Upper lobe of left lung (tissue), 6 donors: ENCODE measurements around the gene INPP5K. TPM values are rescaled to one million over a fixed set of nuclear protein-coding genes. Genes with fewer than 3 reads are reported as not detected.
A peak's percentile ranks its signal among the peaks of the same experiment; 100 is the strongest.
"Not testable (repeated sequence)": the region's sequence is repeated elsewhere in the genome, so short reads cannot be mapped to it uniquely, and the experiment has no call there.

Experiments
- ATAC-seq, 2 donors: fragments of 200-7000 bp; cut with Tn5 transposase; one replicate each; pipeline ENCODE4 v1.9.1; 2022; ENCODE audit warnings: mild to moderate bottlenecking in 2 of 2, moderate library complexity in 2 of 2; ENCODE audit not compliant: low FRiP score in 2 of 2
- DNase-seq, 2 donors: peaks; one replicate each; pipeline ENCODE4 v3.0.0-alpha.2; 2019 to 2020
- H3K27ac ChIP-seq, 4 donors: fragments of 200-600 bp; sonication (generic); one replicate each; pipeline ENCODE4 v1.5.1; 2016 to 2019
- H3K27me3 ChIP-seq, 4 donors: fragments of 200-600 bp; sonication (generic); one replicate each; pipeline ENCODE4 v1.5.1; 2017 to 2019
- H3K36me3 ChIP-seq, 4 donors: fragments of 200-600 bp; sonication (generic); one replicate each; pipeline ENCODE4 v1.5.1; 2016 to 2019
- H3K4me1 ChIP-seq, 4 donors: fragments of 200-600 bp; sonication (generic); one replicate each; pipeline ENCODE4 v1.5.1; 2018 to 2019
- H3K4me3 ChIP-seq, 4 donors: fragments of 200-600 bp; sonication (generic); one replicate each; pipeline ENCODE4 v1.5.1; 2017 to 2019; ENCODE audit warnings: mild to moderate bottlenecking in 2 of 4, moderate library complexity in 1 of 4
- H3K9me3 ChIP-seq, 4 donors: fragments of 200-600 bp; sonication (generic); one replicate each; pipeline ENCODE4 v1.5.1; 2018 to 2019
- EP300 ChIP-seq, 4 donors: sonication (generic); formaldehyde crosslinking; IDR thresholded peaks; one replicate each; pipeline ENCODE4 v1.5.1; 2017; ENCODE audit warnings: antibody characterized with exemption in 4 of 4, control low read depth in 2 of 4
- POLR2A ChIP-seq, 4 donors: fragments of 450-650 bp; IDR thresholded peaks; one replicate each; pipeline ENCODE4 v1.5.1; 2016 to 2017; ENCODE audit warnings: antibody characterized with exemption in 4 of 4, mild to moderate bottlenecking in 2 of 4
- POLR2AphosphoS5 ChIP-seq, 2 donors: sonication (generic); formaldehyde crosslinking; IDR thresholded peaks; one replicate each; pipeline ENCODE4 v1.5.1; 2017; ENCODE audit warnings: antibody characterized with exemption in 2 of 2
- WGBS, 2 donors: methylation state at CpG; one replicate each; pipeline ENCODE4 v1.1.5; 2017 to 2018; 5-methylcytosine and 5-hydroxymethylcytosine counted together
- total RNA-seq, 6 donors: library from RNA; depleted of rRNA in 4 of 6; stranded (reverse); fragments of >200 nt in 4 of 6; gene quantifications; one replicate each; pipeline versions ENCODE4 v1.1.0 to v1.2.1, GENCODE V29; 2016 to 2021
- TF ChIP-seq, protein P1 (sequence below), 6 experiments: fragments of 450-650 bp in 4 of 6; fragments of 200-600 bp in 2 of 6; sonication (generic) in 2 of 6; IDR thresholded peaks; one replicate each; pipeline ENCODE4 v1.5.1; 2016 to 2019; ENCODE audit warnings: antibody characterized with exemption in 6 of 6
- donor health status: DM: no; HTN: no; CAD: no; lungs with moderate emphysema.
- donor health status: DM: no; HTN: yes; CAD: no; lungs with severe emphysema.

Gene INPP5K
- total RNA-seq, 6 donors from 2014 or later = 60.9 to 155 (median 84.6) TPM

DNA sequence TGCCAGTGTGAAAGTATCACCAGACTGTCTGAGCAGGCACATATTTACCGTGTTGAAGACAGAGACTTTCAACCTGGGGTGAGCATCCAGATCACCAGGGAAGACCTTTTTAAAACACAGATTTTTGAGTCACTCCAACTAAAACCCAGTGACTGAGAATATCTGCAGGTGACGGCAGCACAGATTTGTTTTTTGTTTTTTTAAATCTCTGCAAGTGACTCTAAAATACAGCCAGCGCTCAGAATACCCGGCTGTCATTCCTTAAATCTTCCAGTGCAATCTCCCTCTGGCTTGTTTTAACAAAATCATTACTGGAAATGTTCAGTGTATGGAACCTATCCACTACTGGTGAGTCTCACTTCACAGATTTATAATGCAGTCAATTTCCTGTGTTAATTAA is 19.3 kb upstream of the INPP5K start:
- ATAC-seq (no peak), DNase-seq (no peak)
- H3K4me3 ChIP-seq = no peak overlapping the region
- no peak overlapping the region for H3K27ac ChIP-seq
- WGBS, 2 donors = 83 to 87% methylated on average over 4 of the region's 4 CpGs
- H3K27me3 ChIP-seq = no peaks in the 10 kb centered on the region
- H3K9me3 ChIP-seq = no peaks in the 10 kb centered on the region
- TF ChIP-seq POLR2AphosphoS5 (IDR thresholded peaks at IDR 0.05) = no peak
- no peak for TF ChIP-seq EP300 (IDR thresholded peaks at IDR 0.05)
- TF ChIP-seq, protein P1, sequence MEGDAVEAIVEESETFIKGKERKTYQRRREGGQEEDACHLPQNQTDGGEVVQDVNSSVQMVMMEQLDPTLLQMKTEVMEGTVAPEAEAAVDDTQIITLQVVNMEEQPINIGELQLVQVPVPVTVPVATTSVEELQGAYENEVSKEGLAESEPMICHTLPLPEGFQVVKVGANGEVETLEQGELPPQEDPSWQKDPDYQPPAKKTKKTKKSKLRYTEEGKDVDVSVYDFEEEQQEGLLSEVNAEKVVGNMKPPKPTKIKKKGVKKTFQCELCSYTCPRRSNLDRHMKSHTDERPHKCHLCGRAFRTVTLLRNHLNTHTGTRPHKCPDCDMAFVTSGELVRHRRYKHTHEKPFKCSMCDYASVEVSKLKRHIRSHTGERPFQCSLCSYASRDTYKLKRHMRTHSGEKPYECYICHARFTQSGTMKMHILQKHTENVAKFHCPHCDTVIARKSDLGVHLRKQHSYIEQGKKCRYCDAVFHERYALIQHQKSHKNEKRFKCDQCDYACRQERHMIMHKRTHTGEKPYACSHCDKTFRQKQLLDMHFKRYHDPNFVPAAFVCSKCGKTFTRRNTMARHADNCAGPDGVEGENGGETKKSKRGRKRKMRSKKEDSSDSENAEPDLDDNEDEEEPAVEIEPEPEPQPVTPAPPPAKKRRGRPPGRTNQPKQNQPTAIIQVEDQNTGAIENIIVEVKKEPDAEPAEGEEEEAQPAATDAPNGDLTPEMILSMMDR (IDR thresholded peaks at IDR 0.05) = no peak
- TF ChIP-seq POLR2A (IDR thresholded peaks at IDR 0.05) = no peak
- peaks cover 39 to 94% (median 80%) of the 10 kb centered on the region in 4 donors for H3K36me3 ChIP-seq
- no peaks in the 10 kb centered on the region for H3K4me1 ChIP-seq

DNA sequence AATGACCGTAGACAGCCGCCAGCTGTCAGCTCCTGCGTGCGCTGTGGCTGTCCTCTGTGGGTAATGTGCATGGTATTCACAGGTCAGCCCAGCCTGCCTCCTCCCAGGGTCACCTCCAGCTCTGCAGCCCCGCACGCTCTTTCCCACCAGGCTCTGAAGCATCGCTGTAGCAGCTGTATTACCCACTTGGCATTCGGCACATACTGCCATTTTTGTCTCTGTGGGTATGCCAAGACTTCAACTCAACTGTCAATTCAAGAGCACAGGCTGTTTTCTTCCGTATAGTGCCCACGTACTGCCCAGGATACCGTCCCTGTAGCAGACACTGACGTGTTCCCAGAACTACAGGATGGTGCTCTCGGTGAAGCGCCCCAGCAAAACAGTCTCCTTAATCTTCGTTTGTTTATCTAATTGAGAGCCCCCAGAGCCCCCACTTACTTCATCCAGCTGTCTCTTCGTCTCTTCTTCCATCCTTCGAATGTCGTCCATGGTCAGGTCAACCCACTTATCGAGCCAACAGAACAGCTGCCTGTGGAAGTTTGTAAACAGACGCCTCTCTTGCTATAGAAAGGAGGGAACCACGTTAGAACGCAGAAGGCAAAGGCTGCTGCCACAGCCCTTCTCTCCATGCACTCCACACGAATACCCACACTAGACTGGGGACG is 17.4 kb upstream of the INPP5K start:
- ATAC-seq (no peak), DNase-seq (no peak)
- Histone ChIP-seq H3K9me3 (no peaks in the 10 kb centered on the region), H3K4me1 (peaks cover 0 to 6% (median 0%) of the 10 kb centered on the region in 4 donors), H3K27ac (no peak overlapping the region), H3K36me3 (peaks cover 28 to 94% (median 73%) of the 10 kb centered on the region in 4 donors), H3K27me3 (no peaks in the 10 kb centered on the region), H3K4me3 (no peak overlapping the region)
- TF ChIP-seq, protein P1 (IDR thresholded peaks at IDR 0.05) = no peak
- no peak for TF ChIP-seq POLR2A (IDR thresholded peaks at IDR 0.05)
- no peak for TF ChIP-seq POLR2AphosphoS5 (IDR thresholded peaks at IDR 0.05)
- no peak for TF ChIP-seq EP300 (IDR thresholded peaks at IDR 0.05)
- WGBS, 2 donors = 92% methylated on average over 24 of the region's 24 CpGs

DNA sequence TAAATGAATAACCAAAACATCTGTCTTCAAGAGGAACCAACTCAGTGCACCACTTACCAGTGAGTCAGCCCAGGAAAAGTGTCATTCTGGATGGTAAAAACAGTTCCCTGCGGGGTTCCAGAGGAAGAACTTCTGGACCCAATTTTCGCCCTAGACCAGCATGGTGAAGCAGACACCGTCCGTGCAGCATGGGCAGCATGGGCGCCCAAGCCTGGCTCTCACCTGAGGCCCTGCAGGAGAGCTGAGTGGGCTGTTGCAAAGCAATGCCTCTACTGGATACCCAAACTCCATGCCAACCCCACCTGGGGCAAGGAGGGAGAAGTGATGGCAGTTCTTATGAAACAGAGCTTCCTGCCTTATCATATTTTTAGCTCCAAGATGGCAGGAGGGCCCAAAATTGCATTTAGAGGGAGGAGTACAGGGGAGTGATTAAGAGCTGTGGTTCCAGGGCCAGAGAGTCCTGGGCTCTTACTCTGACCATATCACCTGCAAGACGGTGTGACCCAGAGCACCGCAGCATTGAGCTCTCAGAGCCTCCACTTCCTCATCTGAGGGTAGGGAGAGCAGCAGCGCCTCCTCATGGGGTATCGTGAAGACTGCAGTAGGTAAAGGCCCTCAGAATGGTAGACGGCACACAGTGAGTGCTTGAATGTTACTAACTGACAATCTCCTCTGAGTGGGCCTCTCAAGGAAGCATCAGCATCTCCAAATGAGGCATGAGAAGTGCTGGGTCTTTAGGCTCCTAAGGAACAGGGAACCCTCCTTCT is 16.6 kb upstream of the INPP5K start:
- DNase-seq = no peak
- TF ChIP-seq, protein P1 (IDR thresholded peaks at IDR 0.05) = peak in 4 of 6 experiments; percentile 11 to 33 (median 14)
- TF ChIP-seq EP300 (IDR thresholded peaks at IDR 0.05) (no peak), POLR2A (IDR thresholded peaks at IDR 0.05) (no peak)
- Histone ChIP-seq H3K36me3 (peaks cover 28 to 93% (median 70%) of the 10 kb centered on the region in 4 donors), H3K27me3 (no peaks in the 10 kb centered on the region), H3K27ac (no peak overlapping the region), H3K9me3 (no peaks in the 10 kb centered on the region), H3K4me3 (no peak overlapping the region), H3K4me1 (peaks cover 0 to 6% (median 0%) of the 10 kb centered on the region in 4 donors)
- peak; percentile 44 to 66 for ATAC-seq
- 67 to 82% methylated on average over 3 to 10 of the region's 10 CpGs for WGBS, 2 donors

DNA sequence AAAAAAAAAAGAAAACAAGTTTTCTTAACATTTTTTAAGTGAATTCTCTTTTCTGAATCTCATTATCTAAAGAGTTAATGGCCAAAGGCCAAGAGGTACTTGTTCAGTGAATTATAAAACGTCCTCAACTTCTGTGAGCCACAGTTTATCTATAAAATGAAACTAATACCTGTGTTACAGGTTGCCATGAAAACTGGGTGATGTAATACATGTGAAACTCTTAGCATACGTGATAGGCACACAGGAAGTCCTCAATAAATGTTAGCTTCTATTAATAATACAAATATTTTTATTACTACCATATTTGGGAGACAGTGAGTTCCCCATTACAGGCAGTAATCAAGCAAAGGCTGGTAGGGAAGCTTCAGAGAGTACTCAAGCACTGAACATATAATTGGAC is 13.5 kb upstream of the INPP5K start:
- Histone ChIP-seq H3K4me3 (no peak overlapping the region), H3K27ac (no peak overlapping the region), H3K4me1 (peaks cover 0 to 6% (median 0%) of the 10 kb centered on the region in 4 donors), H3K27me3 (no peaks in the 10 kb centered on the region), H3K9me3 (no peaks in the 10 kb centered on the region), H3K36me3 (peaks cover 16 to 97% (median 69%) of the 10 kb centered on the region in 4 donors)
- no peak for DNase-seq
- TF ChIP-seq POLR2AphosphoS5 (IDR thresholded peaks at IDR 0.05) (no peak), POLR2A (IDR thresholded peaks at IDR 0.05) (no peak), EP300 (IDR thresholded peaks at IDR 0.05) (no peak)
- TF ChIP-seq, protein P1 (IDR thresholded peaks at IDR 0.05) = no peak
- 38 to 44% methylated on average over 2 of the region's 2 CpGs for WGBS, 2 donors
- ATAC-seq = no peak

DNA sequence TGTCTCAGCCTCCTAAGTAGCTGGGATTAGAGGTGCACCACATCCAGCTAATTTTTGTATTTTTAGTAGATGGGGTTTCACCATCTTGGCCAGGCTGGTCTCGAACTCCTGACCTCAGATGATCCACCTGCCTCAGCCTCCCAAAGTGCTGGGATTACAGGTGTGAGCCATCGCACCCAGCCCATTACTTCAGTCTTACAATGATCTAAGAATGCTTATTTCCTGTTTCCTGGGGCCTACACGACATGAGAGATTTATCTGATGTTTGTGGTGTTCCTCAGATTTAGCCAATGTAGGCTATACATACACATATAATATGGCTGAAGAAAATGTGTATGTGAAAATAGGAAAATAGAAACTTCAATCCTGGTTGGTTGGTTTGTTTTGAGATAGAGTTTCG is 10.5 kb upstream of the INPP5K start:
- not testable (repeated sequence) for H3K27me3 ChIP-seq, DNase-seq, H3K27ac ChIP-seq, H3K4me3 ChIP-seq, H3K9me3 ChIP-seq, H3K4me1 ChIP-seq, ATAC-seq
- peaks cover 7 to 89% (median 56%) of the 10 kb centered on the region in 4 donors for H3K36me3 ChIP-seq
- WGBS, 2 donors = 66 to 85% methylated on average over 4 of the region's 4 CpGs
